DMS 273 (cell line): Measurements from ENCODE around the gene ACYP2.
"Not testable (repeated sequence)": the region's sequence is repeated elsewhere in the genome, so short reads cannot be mapped to it uniquely, and the experiment has no call there.

Source experiments
- DNase-seq: peaks from one replicate; lab custom pipeline; 2025; ENCODE audit not compliant: unreplicated experiment; lab: John Stamatoyannopoulos, UW

Gene ACYP2

DNA sequence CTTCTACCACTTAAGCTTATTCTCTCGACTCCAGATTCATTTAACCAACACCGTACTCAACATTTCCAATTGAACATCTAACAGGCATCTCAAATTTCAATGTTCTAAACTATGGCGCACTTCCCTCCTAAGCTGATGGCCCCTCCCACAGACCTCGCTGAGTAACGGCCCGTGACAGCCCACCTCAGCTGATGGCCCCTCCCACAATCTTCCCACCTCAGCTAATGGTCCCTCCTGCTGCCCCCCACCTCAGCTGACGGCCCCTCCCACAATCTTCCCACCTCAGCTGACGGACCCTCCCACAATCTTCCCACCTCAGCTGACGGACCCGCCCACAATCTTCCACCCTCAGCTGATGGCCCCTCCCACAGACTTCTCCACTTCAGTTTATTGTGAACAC is 197.7 kb downstream of the ACYP2 start:
- no peak for DNase-seq

GRCh38 chr2:54317973-54318372 is 202.6 kb downstream of the ACYP2 start:
- DNase-seq = no peak

GRCh38 chr2:54318821-54319220 is 203.4 kb downstream of the ACYP2 start:
- peak; percentile 56 for DNase-seq

DNA sequence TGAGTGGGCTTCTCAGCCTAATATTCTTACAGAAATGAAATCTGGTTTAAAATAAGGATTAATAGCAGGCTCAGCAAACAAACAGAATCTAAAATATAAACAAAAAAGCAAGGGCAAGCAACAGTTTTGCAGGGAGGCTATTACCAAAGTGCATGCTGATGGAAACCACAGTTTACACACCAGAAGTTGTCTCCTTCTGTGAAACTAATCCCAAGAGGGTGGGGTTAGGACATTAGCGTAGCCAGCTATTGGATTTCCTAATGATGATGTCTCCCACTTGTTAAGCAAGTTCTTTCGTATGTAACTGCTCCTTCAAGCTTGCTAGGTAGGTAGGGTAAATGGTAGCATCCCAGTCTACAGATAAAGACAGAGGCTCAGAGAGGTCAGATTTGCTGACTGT is 205.6 kb downstream of the ACYP2 start:
- no peak for DNase-seq

- DNase-seq = not testable (repeated sequence)
Measured at GRCh38 chr2:54324517-54324916, 209.1 kb downstream of the ACYP2 start.

DNA sequence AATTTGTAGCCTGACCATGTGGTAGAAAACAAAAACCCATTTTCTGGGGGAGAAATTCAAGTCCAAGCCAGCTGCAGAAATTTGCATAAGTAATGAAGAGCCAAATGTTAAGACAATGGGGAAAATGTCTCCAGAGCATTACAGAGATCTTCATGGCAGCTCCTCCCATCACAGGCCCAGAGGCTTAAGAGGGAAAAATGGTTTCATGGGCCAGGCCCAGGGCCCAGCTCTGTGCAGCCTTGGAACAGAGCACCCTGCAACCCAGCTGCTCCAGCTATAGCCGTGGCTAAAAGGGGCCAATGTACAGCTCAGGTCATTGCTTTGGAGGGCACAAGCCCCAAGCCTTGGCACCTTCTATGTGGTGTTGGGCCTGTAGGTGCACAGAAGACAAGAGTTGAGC is 209.7 kb downstream of the ACYP2 start:
- no peak for DNase-seq

DNA sequence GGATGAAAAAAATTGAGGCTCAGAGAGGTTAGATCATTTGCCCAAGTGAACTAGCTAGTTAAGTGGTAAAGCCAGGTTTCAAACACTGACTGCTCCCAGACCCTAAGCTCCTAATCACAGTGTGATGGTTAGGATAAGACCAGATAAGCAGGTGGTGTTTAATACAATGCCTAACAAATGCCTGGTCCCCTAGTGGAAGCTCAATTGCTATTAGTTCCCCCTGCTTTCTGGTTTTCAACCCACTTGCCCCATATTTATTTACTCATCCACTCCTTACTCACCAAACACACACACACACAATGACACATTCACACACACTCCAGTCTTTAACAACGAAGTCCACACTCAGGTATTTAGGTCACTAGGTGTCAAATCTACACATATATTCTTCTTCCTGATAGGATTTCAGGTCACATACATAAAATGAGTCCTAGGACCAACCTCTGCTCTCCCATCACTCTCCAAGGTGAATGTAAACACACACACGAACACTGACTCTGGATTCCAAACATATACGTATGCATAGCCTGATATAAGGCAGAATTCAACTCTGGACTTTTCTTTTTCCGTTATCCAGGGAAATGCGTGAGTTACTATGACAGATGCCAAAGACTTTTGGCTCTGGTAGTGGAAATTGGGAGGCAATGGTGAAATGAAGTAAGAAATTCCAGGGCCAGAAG is 214.2 kb downstream of the ACYP2 start:
- DNase-seq = peak; percentile 59

DNA sequence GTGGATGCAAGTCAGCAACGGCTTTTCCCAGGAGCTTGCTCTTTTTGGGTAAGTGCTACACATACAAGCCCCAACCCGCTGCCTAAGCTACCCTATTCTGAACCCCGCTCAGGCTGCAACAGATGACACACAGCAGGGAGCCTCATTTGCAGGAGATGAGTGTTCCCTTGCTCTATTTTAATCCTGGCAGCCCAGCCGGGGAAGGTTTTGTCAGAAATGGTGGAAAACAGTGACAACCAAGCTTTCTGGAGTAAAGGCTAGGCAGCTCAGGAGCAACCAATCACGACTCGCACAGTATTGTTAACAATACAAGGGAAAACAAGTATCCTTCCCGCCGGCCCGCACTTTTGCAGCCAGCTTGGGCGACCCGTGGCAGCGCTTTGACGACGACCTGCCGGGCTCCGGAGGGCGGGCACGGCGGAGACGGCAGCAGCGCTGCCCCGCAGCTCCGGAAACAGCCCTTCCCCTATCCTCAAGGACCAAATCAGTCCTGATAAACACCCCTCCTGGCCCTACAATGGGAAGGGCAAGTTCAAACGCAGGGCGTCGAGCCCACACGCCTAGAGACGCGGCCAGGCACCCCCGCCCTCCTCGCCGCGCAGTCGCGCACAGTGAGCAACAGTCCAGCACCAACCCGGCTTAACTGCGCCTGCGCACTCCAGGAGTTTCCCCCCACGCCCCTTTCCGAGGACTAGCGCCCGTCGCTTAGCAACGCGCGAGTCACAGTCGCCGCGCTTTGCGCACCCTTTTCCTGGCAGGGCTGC is 214.9 kb downstream of the ACYP2 start:
- peak; percentile 99 for DNase-seq

- no peak for DNase-seq
Measured at GRCh38 chr2:54330926-54331835, 215.8 kb downstream of the ACYP2 start.

DNA sequence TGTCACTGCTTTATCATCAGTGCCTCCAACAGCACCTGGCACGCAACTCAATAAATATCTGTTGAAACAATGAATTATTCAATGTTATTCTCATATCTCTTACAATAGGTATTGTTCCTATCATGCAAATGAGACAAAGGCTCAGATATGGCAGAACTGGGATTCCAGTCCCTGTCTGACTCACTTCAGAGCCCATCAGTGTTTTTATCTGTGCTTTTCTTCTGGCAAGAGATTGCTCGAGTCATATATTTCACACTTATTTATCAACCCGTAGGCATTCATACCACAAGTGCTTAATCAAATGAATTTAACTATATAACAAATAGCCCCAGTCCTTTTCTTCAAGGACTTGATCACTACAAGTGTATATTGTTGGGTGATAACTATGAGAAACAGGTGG is 217.0 kb downstream of the ACYP2 start:
- DNase-seq = no peak

DNA sequence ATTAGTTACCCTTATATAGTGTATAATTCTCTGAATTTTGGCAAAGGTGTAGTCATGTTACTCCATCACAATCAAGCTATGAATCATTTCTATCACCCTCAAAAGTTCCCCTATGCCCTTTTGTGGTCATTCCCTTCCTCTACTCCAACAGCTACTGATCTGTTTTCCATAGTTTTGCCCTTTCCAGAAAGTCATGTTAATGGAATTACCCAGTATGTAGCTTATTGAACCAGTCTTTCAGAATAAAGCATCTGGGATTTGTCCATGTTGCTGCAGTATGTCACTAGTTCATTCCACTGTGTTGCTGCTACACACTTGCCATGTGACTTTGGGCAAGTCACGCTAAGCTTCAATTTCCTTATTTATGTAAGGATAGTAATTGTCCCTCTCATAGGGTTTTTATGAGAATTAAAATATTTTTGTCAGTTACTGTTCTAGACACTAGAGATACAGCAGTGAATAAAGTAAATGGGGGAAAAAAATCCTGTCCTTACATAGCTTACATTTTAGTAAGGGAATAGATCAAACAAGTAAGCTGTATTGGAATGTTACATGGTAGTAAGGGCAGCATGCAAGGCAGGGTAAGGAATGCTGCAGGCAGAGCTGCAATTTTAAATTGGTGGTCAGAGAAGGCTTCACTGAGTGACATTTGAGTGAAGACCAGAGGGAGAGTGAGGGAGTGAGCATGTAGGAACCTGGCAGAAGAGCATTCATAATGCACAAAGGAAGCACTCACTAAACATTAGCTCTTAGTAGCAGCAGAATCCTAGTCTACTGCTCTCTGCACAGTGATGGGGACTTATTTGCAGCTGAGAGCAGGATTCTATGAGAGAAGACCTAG is 220.9 kb downstream of the ACYP2 start:
- no peak for DNase-seq

- no peak for DNase-seq
Measured at GRCh38 chr2:54336977-54337255, 221.5 kb downstream of the ACYP2 start.

- peak; percentile 35 for DNase-seq
Measured at GRCh38 chr2:54341656-54342055, 226.2 kb downstream of the ACYP2 start.

DNA sequence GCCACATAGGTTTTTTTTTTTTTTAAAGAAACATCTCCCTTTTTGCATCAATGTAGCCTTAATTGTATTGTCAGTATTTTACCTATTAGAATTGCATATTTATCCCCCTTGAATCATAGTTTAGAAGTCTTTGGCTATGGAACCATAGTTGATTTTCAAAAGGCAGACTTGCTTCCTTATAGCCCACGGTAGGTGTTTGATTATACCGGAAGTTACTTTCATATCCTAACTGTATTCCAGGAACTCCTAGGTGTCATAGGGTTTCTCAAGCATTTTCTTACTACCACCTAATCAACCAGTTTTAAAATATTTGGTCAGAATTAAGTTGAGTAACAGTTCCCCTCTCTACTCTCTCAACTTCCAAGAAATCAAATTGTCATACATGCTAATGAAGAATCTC is 227.2 kb downstream of the ACYP2 start:
- no peak for DNase-seq

- DNase-seq = no peak
Measured at GRCh38 chr2:54347622-54348021, 232.2 kb downstream of the ACYP2 start.

DNA sequence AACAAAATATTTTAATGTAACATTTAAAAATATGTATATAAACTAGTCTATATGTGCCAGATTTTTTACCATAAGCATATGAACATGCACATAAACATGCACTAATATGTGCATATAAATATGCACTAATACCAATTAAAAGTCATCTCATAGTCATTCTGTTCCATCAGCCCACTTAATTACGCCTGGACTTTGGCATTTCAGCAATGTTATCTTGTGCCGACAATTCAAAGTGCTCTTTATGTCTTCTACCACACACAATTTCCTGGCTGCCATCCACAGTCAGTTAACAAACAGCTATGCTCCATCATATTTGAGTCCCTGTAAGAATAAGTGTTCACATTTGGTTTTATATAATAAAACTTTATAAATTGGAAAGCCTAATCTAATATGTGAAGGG is 233.2 kb downstream of the ACYP2 start:
- no peak for DNase-seq

- no peak for DNase-seq
Measured at GRCh38 chr2:54350426-54350825, 235.0 kb downstream of the ACYP2 start.

- DNase-seq = no peak
Measured at GRCh38 chr2:54353216-54353615, 237.8 kb downstream of the ACYP2 start.
